ENCODE data around the gene SPEN.

DNA sequence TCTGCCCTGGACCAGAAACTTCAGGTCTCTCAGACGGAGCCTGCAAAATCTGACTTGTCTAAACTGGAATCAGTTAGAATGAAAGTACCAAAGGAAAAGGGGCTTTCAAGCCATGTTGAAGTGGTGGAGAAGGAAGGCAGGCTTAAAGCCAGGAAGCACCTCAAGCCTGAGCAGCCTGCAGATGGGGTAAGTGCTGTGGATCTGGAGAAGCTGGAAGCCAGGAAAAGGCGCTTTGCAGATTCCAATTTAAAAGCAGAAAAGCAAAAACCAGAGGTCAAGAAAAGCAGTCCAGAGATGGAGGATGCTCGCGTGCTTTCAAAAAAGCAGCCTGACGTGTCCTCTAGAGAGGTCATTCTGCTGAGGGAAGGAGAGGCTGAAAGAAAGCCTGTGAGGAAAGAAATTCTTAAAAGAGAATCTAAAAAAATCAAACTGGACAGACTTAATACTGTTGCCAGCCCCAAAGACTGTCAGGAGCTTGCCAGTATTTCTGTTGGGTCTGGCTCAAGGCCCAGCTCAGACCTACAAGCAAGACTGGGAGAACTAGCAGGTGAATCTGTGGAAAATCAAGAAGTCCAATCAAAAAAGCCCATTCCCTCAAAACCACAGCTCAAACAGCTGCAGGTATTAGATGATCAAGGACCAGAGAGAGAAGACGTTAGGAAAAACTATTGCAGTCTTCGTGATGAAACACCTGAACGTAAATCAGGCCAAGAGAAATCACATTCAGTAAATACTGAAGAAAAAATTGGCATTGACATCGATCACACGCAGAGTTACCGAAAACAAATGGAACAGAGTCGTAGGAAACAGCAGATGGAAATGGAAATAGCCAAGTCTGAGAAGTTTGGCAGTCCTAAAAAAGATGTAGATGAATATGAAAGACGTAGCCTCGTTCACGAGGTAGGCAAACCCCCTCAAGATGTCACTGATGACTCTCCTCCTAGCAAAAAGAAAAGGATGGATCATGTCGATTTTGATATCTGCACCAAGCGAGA lies 81.8 kb downstream of the SPEN start:
- TF ChIP-seq, protein P1, sequence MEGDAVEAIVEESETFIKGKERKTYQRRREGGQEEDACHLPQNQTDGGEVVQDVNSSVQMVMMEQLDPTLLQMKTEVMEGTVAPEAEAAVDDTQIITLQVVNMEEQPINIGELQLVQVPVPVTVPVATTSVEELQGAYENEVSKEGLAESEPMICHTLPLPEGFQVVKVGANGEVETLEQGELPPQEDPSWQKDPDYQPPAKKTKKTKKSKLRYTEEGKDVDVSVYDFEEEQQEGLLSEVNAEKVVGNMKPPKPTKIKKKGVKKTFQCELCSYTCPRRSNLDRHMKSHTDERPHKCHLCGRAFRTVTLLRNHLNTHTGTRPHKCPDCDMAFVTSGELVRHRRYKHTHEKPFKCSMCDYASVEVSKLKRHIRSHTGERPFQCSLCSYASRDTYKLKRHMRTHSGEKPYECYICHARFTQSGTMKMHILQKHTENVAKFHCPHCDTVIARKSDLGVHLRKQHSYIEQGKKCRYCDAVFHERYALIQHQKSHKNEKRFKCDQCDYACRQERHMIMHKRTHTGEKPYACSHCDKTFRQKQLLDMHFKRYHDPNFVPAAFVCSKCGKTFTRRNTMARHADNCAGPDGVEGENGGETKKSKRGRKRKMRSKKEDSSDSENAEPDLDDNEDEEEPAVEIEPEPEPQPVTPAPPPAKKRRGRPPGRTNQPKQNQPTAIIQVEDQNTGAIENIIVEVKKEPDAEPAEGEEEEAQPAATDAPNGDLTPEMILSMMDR (IDR thresholded peaks at IDR 0.05): no peak
- no peak for TF ChIP-seq ZFX (IDR thresholded peaks at IDR 0.05; ENCODE audit: borderline replicate concordance)

Data from 22Rv1 (cell line).